CD14-positive monocyte (primary cell): ENCODE data around the gene SYT13. TPM values are rescaled to one million over a fixed set of nuclear protein-coding genes. Genes with fewer than 3 reads are reported as not detected.

Experiments
- DNase-seq, 3 donors: peaks; one replicate each; pipeline ENCODE4 v3.0.0-alpha.2; 2011 to 2022
- H2AFZ ChIP-seq: 2 replicates; pipeline ENCODE4 v1.6.0; 2012; ENCODE audit warnings: mild to moderate bottlenecking, low read depth, low read length, inconsistent platforms; ENCODE audit not compliant: insufficient read depth, poor library complexity, severe bottlenecking
- H3K27ac ChIP-seq, 2 donors: 1 replicate in 1 of 2; 2 replicates in 1 of 2; pipeline ENCODE4 v1.5.1; 2012 to 2013; ENCODE audit warnings: low read length in 2 of 2, control low read depth in 1 of 2, inconsistent platforms in 1 of 2, low read depth in 1 of 2, mild to moderate bottlenecking in 1 of 2
- H3K27me3 ChIP-seq, 2 donors: one replicate each; pipeline versions ENCODE4 v1.6.0 to v1.6.1; 2011 to 2013; ENCODE audit warnings: low read length in 2 of 2; ENCODE audit not compliant: control insufficient read depth in 2 of 2, insufficient read depth in 2 of 2
- H3K36me3 ChIP-seq, 2 donors: replicated peaks in 1 of 2; 1 replicate in 1 of 2; 2 replicates in 1 of 2; pipeline versions ENCODE4 v1.5.1 to v1.6.1; 2012 to 2013; ENCODE audit warnings: low read length in 2 of 2, control low read depth in 1 of 2, inconsistent platforms in 1 of 2, mild to moderate bottlenecking in 1 of 2; ENCODE audit not compliant: insufficient read depth in 2 of 2, control insufficient read depth in 1 of 2
- H3K4me1 ChIP-seq, 2 donors: 1 replicate in 1 of 2; 2 replicates in 1 of 2; pipeline versions ENCODE4 v1.5.1 to v1.6.1; 2012 to 2013; ENCODE audit warnings: low read length in 2 of 2, control low read depth in 1 of 2, inconsistent platforms in 1 of 2, mild to moderate bottlenecking in 1 of 2, moderate library complexity in 1 of 2; ENCODE audit not compliant: insufficient read depth in 2 of 2, control insufficient read depth in 1 of 2
- H3K4me2 ChIP-seq: replicated peaks from 2 replicates; pipeline ENCODE3; 2012; ENCODE audit warnings: low read length, moderate library complexity, mild to moderate bottlenecking; ENCODE audit not compliant: poor library complexity, severe bottlenecking; ENCODE audit errors: extremely low read depth
- H3K4me3 ChIP-seq, 3 experiments: fragments of 200-600 bp in 1 of 3; sonication (generic) in 1 of 3; replicated peaks in 1 of 3; 1 replicate in 2 of 3; 2 replicates in 1 of 3; pipeline ENCODE4 v1.5.1; 2011 to 2013; ENCODE audit warnings: low read length in 3 of 3, mild to moderate bottlenecking in 3 of 3, control low read depth in 2 of 3, low read depth in 2 of 3, inconsistent platforms in 1 of 3, moderate library complexity in 1 of 3
- H3K79me2 ChIP-seq: 2 replicates; pipeline ENCODE4 v1.6.0; 2012; ENCODE audit warnings: mild to moderate bottlenecking, control low read depth, inconsistent platforms, low read length, moderate library complexity; ENCODE audit not compliant: insufficient read depth
- H3K9ac ChIP-seq: 2 replicates; pipeline ENCODE4 v1.6.0; 2017; ENCODE audit warnings: low read length, mild to moderate bottlenecking; ENCODE audit not compliant: insufficient read depth, poor library complexity, severe bottlenecking
- H3K9me3 ChIP-seq, 2 donors: replicated peaks in 1 of 2; 1 replicate in 1 of 2; 2 replicates in 1 of 2; pipeline versions ENCODE4 v1.5.1 to v1.6.1; 2012 to 2013; ENCODE audit warnings: low read length in 2 of 2, control low read depth in 1 of 2; ENCODE audit not compliant: control insufficient read depth in 1 of 2, insufficient read depth in 1 of 2
- H4K20me1 ChIP-seq: 2 replicates; pipeline ENCODE4 v1.6.0; 2012; ENCODE audit warnings: mild to moderate bottlenecking, low read length, control low read depth, moderate library complexity; ENCODE audit not compliant: insufficient read depth
- H3K27ac Mint-ChIP-seq, 7 donors: one replicate each; pipeline ENCODE4 v1.8.0; 2020; ENCODE audit warnings: mild to moderate bottlenecking in 7 of 7, mixed read lengths in 7 of 7, moderate library complexity in 6 of 7, inconsistent platforms in 2 of 7
- H3K27me3 Mint-ChIP-seq, 3 donors: one replicate each; pipeline ENCODE4 v1.8.0; 2021 to 2022; ENCODE audit warnings: low read depth in 3 of 3, mild to moderate bottlenecking in 3 of 3, mixed read lengths in 3 of 3, moderate library complexity in 3 of 3, inconsistent platforms in 1 of 3
- H3K36me3 Mint-ChIP-seq, 2 donors: one replicate each; pipeline ENCODE4 v1.8.0; 2020; ENCODE audit warnings: mixed read lengths in 2 of 2, inconsistent platforms in 1 of 2, mild to moderate bottlenecking in 1 of 2
- H3K4me1 Mint-ChIP-seq: one replicate; pipeline ENCODE4 v1.8.0; 2020; ENCODE audit warnings: mild to moderate bottlenecking, mixed read lengths
- H3K4me3 Mint-ChIP-seq, 2 donors: one replicate each; pipeline ENCODE4 v1.8.0; 2020; ENCODE audit warnings: mild to moderate bottlenecking in 2 of 2, mixed read lengths in 2 of 2, moderate library complexity in 1 of 2
- H3K9me3 Mint-ChIP-seq, 7 donors: one replicate each; pipeline ENCODE4 v1.8.0; 2020 to 2022; ENCODE audit warnings: mixed read lengths in 7 of 7, mild to moderate bottlenecking in 6 of 7, moderate library complexity in 6 of 7, inconsistent platforms in 2 of 7
- CTCF ChIP-seq: fragments of 200-600 bp; IDR thresholded peaks from one replicate; pipeline ENCODE4 v1.8.0; 2022; ENCODE audit warnings: antibody characterized with exemption, mild to moderate bottlenecking
- WGBS: methylation state at CpG from one replicate; pipeline ENCODE4 v1.1.5; 2013; ENCODE audit warnings: missing lambda C conversion rate; ENCODE audit not compliant: insufficient coverage; 5-methylcytosine and 5-hydroxymethylcytosine counted together
- intact Hi-C, 2 donors: fragments of 100-400 bp; cut with micrococcal nuclease; formaldehyde crosslinking; loops; one replicate each; pipeline versions ENCODE4 v1.15.0 to v1.15.1; 2023
- polyA plus RNA-seq, 3 donors: library from polyadenylated mRNA; depleted of rRNA in 1 of 3; unstranded in 2 of 3; stranded (reverse) in 1 of 3; fragments of 300-500 nt in 2 of 3; fragments of >200 nt in 1 of 3; fragmentation: Illumina TruSeq in 2 of 3; gene quantifications; 1 replicate in 2 of 3; 2 replicates in 1 of 3; pipeline ENCODE4 v1.2.3, GENCODE V29; 2012 to 2021

The SYT13 gene
- polyA plus RNA-seq, 3 donors, result not detected

DNA sequence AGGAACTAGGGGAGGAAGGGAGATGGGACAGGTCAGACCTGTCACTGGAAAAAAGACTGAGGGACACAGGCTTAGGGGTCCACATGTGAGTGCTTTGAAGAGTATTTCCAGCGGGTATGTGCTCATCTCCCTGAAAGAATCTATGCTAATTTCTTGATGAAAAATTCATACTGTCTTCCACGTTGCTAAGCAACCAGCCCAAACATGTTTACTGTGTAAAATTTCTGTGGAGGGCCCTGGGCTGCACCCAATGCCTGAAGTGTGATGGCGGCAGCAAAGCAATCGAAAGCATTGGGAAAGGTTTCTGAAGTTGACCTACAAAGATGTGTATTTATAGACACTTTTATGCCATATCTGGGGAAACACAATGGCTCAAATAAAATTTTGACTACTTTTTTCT is 7.4 kb downstream of the SYT13 start:
- Mint-ChIP-seq H3K4me3 (no peak overlapping the region), H3K36me3 (no peaks in the 10 kb centered on the region)
- DNase-seq, result no peak

GRCh38 chr11:45275828-45276227 is 10.3 kb downstream of the SYT13 start:
- Histone ChIP-seq H3K9me3 (no peaks in the 10 kb centered on the region), H2AFZ (no peak overlapping the region), H3K4me3 (no peak overlapping the region), H3K36me3 (no peaks in the 10 kb centered on the region), H3K27me3 (peaks cover 2 to 5% of the 10 kb centered on the region in 2 donors), H3K9ac (no peak overlapping the region), H3K4me2 (no peak overlapping the region), H3K27ac (no peak overlapping the region), H4K20me1 (no peaks in the 10 kb centered on the region), H3K4me1 (no peaks in the 10 kb centered on the region), H3K79me2 (no peaks in the 10 kb centered on the region)
- Mint-ChIP-seq H3K4me1 (no peaks in the 10 kb centered on the region), H3K4me3 (peak overlapping the region in 1 of 2 donors; percentile 27), H3K36me3 (no peaks in the 10 kb centered on the region), H3K27ac (no peak overlapping the region), H3K9me3 (peaks cover 0 to 9% (median 2%) of the 10 kb centered on the region in 7 donors), H3K27me3 (peaks cover 6 to 23% (median 7%) of the 10 kb centered on the region in 3 donors)
- intact Hi-C loops, result no loop called here
- DNase-seq, result no peak
- no CpG with 5 or more reads among the region's 4 CpGs for WGBS
- no peak for TF ChIP-seq CTCF

More for the DNA sequence above, 7.4 kb downstream of the SYT13 start:
- no peak overlapping the region for H3K27ac Mint-ChIP-seq
- no peaks in the 10 kb centered on the region for H3K79me2 ChIP-seq
- no peaks in the 10 kb centered on the region for H4K20me1 ChIP-seq
- no CpG with 5 or more reads among the region's 4 CpGs for WGBS
- H3K4me1 ChIP-seq, result no peaks in the 10 kb centered on the region
- H3K4me3 ChIP-seq, result no peak overlapping the region
- no peak for TF ChIP-seq CTCF
- peaks cover 10 to 15% of the 10 kb centered on the region in 2 donors for H3K27me3 ChIP-seq
- H2AFZ ChIP-seq, result no peak overlapping the region
- intact Hi-C loops, result no loop called here
- H3K36me3 ChIP-seq, result no peaks in the 10 kb centered on the region
- no peak overlapping the region for H3K9ac ChIP-seq
- H3K27me3 Mint-ChIP-seq, result peaks cover 11 to 31% (median 13%) of the 10 kb centered on the region in 3 donors
- no peaks in the 10 kb centered on the region for H3K4me1 Mint-ChIP-seq
- no peak overlapping the region for H3K4me2 ChIP-seq
- peaks cover 0 to 9% (median 2%) of the 10 kb centered on the region in 7 donors for H3K9me3 Mint-ChIP-seq
- no peak overlapping the region for H3K27ac ChIP-seq
- H3K9me3 ChIP-seq, result no peaks in the 10 kb centered on the region
